Natural killer cell (primary cell): ENCODE data around the gene IL17B. TPM values are rescaled to one million over a fixed set of nuclear protein-coding genes. Genes with fewer than 3 reads are reported as not detected.

ENCODE experiments used
- ATAC-seq, 3 donors: fragments of 150-1000 bp in 2 of 3; fragments of 200-7000 bp in 1 of 3; cut with Tn5 transposase; 1 replicate in 1 of 3; 2 replicates in 2 of 3; pipeline ENCODE4 v1.10.0; 2021; ENCODE audit warnings: mild to moderate bottlenecking in 2 of 3, moderate library complexity in 2 of 3
- DNase-seq, 2 donors: peaks; one replicate each; pipeline versions ENCODE4 v3.0.0 to v3.0.0-alpha.2; 2013 to 2021; ENCODE audit warnings: mixed read lengths in 1 of 2
- H3K27ac ChIP-seq: one replicate; pipeline ENCODE4 v1.5.1; 2013; ENCODE audit warnings: mild to moderate bottlenecking, low read length
- H3K27me3 ChIP-seq: one replicate; pipeline ENCODE4 v1.6.1; 2013; ENCODE audit warnings: low read length; ENCODE audit not compliant: control insufficient read depth, insufficient read depth
- H3K36me3 ChIP-seq: one replicate; pipeline ENCODE4 v1.6.1; 2013; ENCODE audit warnings: low read length; ENCODE audit not compliant: control insufficient read depth, insufficient read depth
- H3K4me1 ChIP-seq: one replicate; pipeline ENCODE4 v1.6.1; 2013; ENCODE audit warnings: low read length; ENCODE audit not compliant: control insufficient read depth, insufficient read depth
- H3K4me3 ChIP-seq: one replicate; pipeline ENCODE4 v1.5.1; 2013; ENCODE audit warnings: low read length
- H3K9me3 ChIP-seq: one replicate; pipeline ENCODE4 v1.6.1; 2013; ENCODE audit warnings: low read length; ENCODE audit not compliant: control insufficient read depth, insufficient read depth
- H3K27ac Mint-ChIP-seq, 2 donors: one replicate each; pipeline ENCODE4 v1.8.0; 2022; ENCODE audit warnings: mild to moderate bottlenecking in 2 of 2, mixed read lengths in 2 of 2, moderate library complexity in 1 of 2
- H3K27me3 Mint-ChIP-seq, 2 donors: one replicate each; pipeline ENCODE4 v1.8.0; 2022; ENCODE audit warnings: low read depth in 2 of 2, mixed read lengths in 2 of 2
- H3K36me3 Mint-ChIP-seq: one replicate; pipeline ENCODE4 v1.8.0; 2022; ENCODE audit warnings: mixed read lengths
- H3K4me1 Mint-ChIP-seq, 2 donors: one replicate each; pipeline ENCODE4 v1.8.0; 2022; ENCODE audit warnings: mixed read lengths in 2 of 2
- H3K4me3 Mint-ChIP-seq: one replicate; pipeline ENCODE4 v1.8.0; 2022; ENCODE audit warnings: mild to moderate bottlenecking, moderate library complexity, mixed read lengths
- H3K9me3 Mint-ChIP-seq, 2 donors: one replicate each; pipeline ENCODE4 v1.8.0; 2022; ENCODE audit warnings: mixed read lengths in 2 of 2
- WGBS: methylation state at CpG from one replicate; pipeline ENCODE4 v1.1.7; 2013; ENCODE audit warnings: missing lambda C conversion rate; ENCODE audit not compliant: insufficient coverage; 5-methylcytosine and 5-hydroxymethylcytosine counted together
- intact Hi-C: fragments of 100-400 bp; cut with micrococcal nuclease; formaldehyde crosslinking; loops from one replicate; pipeline ENCODE4 v1.14.2; 2022
- total RNA-seq, 4 donors: library from RNA; stranded (reverse); fragments of 120-200 nt in 1 of 4; gene quantifications; one replicate each; pipeline versions ENCODE4 v1.2.3 to v1.2.4, GENCODE V29; 2013 to 2022
- TF ChIP-seq, protein P1 (sequence below): fragments of 200-600 bp; IDR thresholded peaks from one replicate; pipeline ENCODE4 v1.8.0; 2022; ENCODE audit warnings: antibody characterized with exemption

IL17B gene
- total RNA-seq, 3 donors from 2014 or later (not counting 1 experiment from before 2014, with no cell fraction given) = not detected

GRCh38 chr5:149362541-149362940 is 16.6 kb downstream of the IL17B start:
- Mint-ChIP-seq H3K9me3 (no peaks in the 10 kb centered on the region), H3K27me3 (no peaks in the 10 kb centered on the region), H3K4me1 (peaks cover 24 to 30% of the 10 kb centered on the region in 2 donors), H3K4me3 (no peak overlapping the region), H3K36me3 (no peaks in the 10 kb centered on the region), H3K27ac (no peak overlapping the region)
- no peak overlapping the region for H3K4me3 ChIP-seq
- no peak overlapping the region for H3K27ac ChIP-seq
- intact Hi-C loops = no loop called here
- no peaks in the 10 kb centered on the region for H3K36me3 ChIP-seq
- 98% methylated on average over 11 of the region's 12 CpGs for WGBS
- TF ChIP-seq, protein P1, sequence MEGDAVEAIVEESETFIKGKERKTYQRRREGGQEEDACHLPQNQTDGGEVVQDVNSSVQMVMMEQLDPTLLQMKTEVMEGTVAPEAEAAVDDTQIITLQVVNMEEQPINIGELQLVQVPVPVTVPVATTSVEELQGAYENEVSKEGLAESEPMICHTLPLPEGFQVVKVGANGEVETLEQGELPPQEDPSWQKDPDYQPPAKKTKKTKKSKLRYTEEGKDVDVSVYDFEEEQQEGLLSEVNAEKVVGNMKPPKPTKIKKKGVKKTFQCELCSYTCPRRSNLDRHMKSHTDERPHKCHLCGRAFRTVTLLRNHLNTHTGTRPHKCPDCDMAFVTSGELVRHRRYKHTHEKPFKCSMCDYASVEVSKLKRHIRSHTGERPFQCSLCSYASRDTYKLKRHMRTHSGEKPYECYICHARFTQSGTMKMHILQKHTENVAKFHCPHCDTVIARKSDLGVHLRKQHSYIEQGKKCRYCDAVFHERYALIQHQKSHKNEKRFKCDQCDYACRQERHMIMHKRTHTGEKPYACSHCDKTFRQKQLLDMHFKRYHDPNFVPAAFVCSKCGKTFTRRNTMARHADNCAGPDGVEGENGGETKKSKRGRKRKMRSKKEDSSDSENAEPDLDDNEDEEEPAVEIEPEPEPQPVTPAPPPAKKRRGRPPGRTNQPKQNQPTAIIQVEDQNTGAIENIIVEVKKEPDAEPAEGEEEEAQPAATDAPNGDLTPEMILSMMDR = no peak
- DNase-seq (no peak), ATAC-seq (no peak)
- H3K27me3 ChIP-seq = no peaks in the 10 kb centered on the region
- H3K4me1 ChIP-seq = peaks cover 9% of the 10 kb centered on the region
- H3K9me3 ChIP-seq = no peaks in the 10 kb centered on the region

DNA sequence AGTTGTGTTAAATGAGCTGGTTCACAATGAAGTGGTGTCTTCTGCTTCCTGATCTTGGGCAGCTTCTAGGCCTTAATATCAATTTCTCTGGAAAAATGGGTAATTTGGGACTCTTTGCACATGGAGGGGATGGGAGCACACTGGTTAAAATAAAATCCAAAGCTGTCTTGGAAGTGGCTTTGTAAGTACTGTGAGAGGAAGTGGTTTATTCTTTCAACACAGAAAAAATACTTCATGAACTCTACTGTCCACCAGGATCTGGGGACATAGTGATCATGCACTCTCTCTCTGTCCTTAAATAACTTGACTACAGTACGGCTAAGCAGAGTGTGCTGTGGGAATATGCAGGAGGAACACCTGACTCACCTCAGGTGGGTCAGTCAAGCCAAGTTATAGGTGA is 18.8 kb downstream of the IL17B start:
- Mint-ChIP-seq H3K36me3 (no peaks in the 10 kb centered on the region), H3K27me3 (no peaks in the 10 kb centered on the region), H3K4me1 (peaks cover 31 to 36% of the 10 kb centered on the region in 2 donors), H3K9me3 (no peaks in the 10 kb centered on the region), H3K27ac (peak overlapping the region; percentile 19 to 93), H3K4me3 (peak overlapping the region; percentile 48)
- ATAC-seq = no peak
- no peaks in the 10 kb centered on the region for H3K27me3 ChIP-seq
- DNase-seq = no peak
- peaks cover 4% of the 10 kb centered on the region for H3K36me3 ChIP-seq
- peaks cover 20% of the 10 kb centered on the region for H3K4me1 ChIP-seq
- H3K9me3 ChIP-seq = no peaks in the 10 kb centered on the region
- H3K4me3 ChIP-seq = no peak overlapping the region
- TF ChIP-seq, protein P1 = no peak
- 92% methylated on average over 1 of the region's 1 CpG for WGBS
- H3K27ac ChIP-seq = no peak overlapping the region
- intact Hi-C loops = no loop called here

- DNase-seq (no peak), ATAC-seq (no peak)
- H3K36me3 Mint-ChIP-seq = peaks cover 6% of the 10 kb centered on the region
- peak overlapping the region; percentile 85 to 93 for H3K27ac Mint-ChIP-seq
- WGBS = 96% methylated on average over 8 of the region's 8 CpGs
- H3K27ac ChIP-seq = no peak overlapping the region
- H3K36me3 ChIP-seq = peaks cover 13% of the 10 kb centered on the region
- intact Hi-C loops = no loop called here
- TF ChIP-seq, protein P1 = no peak
- peaks cover 31 to 36% of the 10 kb centered on the region in 2 donors for H3K4me1 Mint-ChIP-seq
- peaks cover 20% of the 10 kb centered on the region for H3K4me1 ChIP-seq
- peak overlapping the region; percentile 93 for H3K4me3 Mint-ChIP-seq
- H3K9me3 ChIP-seq = no peaks in the 10 kb centered on the region
- no peaks in the 10 kb centered on the region for H3K9me3 Mint-ChIP-seq
- H3K27me3 ChIP-seq = no peaks in the 10 kb centered on the region
- no peaks in the 10 kb centered on the region for H3K27me3 Mint-ChIP-seq
- no peak overlapping the region for H3K4me3 ChIP-seq
Measured at GRCh38 chr5:149358868-149359495, 20.1 kb downstream of the IL17B start.

DNA sequence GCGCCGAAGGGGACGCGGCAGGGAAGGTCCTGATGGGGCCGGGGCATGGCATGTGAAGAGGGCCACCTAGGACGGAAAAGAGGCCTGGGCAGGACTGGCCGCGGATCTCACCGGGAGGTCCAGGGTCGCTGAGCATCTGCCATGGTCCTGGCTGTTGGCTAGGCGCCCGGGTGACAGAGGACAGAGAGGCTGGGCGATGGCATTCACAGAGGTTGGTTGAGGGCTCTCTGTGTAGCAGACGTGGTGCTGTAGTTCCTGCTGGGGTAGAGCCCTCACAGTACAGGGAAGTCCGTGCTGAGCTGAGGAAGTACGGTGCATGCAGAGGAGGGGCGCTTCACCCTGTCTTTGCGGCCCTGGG is 20.8 kb downstream of the IL17B start:
- H3K4me3 ChIP-seq = peak overlapping the region; percentile 78
- no peaks in the 10 kb centered on the region for H3K9me3 ChIP-seq
- WGBS = under 1% methylated on average over 18 of the region's 18 CpGs
- Mint-ChIP-seq H3K4me3 (peak overlapping the region; percentile 93), H3K9me3 (no peaks in the 10 kb centered on the region), H3K4me1 (peaks cover 31 to 36% of the 10 kb centered on the region in 2 donors), H3K27ac (peak overlapping the region; percentile 85 to 93), H3K36me3 (peaks cover 6% of the 10 kb centered on the region), H3K27me3 (no peaks in the 10 kb centered on the region)
- peaks cover 20% of the 10 kb centered on the region for H3K4me1 ChIP-seq
- H3K27me3 ChIP-seq = no peaks in the 10 kb centered on the region
- ATAC-seq = peak; percentile 1 to 56 (median 6)
- peak overlapping the region; percentile 62 for H3K27ac ChIP-seq
- H3K36me3 ChIP-seq = peaks cover 20% of the 10 kb centered on the region
- intact Hi-C loops = no loop called here
- peak in 1 of 2 donors; percentile 60 for DNase-seq
- TF ChIP-seq, protein P1 = no peak
